Right lobe of liver (tissue), 6 donors: Measurements from ENCODE around the gene FBLN2. TPM values are rescaled to one million over a fixed set of nuclear protein-coding genes. Genes with fewer than 3 reads are reported as not detected.

Experiments used
- ATAC-seq, 4 donors: fragments of 200-7000 bp; cut with Tn5 transposase; one replicate each; pipeline ENCODE4 v1.9.1; 2020; ENCODE audit warnings: mild to moderate bottlenecking in 4 of 4, moderate library complexity in 4 of 4
- DNase-seq, 3 donors: peaks; one replicate each; pipeline ENCODE4 v3.0.0-alpha.2; 2020
- H3K27ac ChIP-seq, 3 donors: fragments of 200-600 bp; one replicate each; pipeline ENCODE4 v1.8.0; 2022
- H3K27me3 ChIP-seq, 2 donors: fragments of 200-600 bp; one replicate each; pipeline ENCODE4 v1.8.0; 2022
- H3K36me3 ChIP-seq, 4 donors: fragments of 200-600 bp; sonication (generic) in 1 of 4; one replicate each; pipeline versions ENCODE4 v1.5.1 to v1.8.0; 2017 to 2022; ENCODE audit warnings: control low read depth in 1 of 4
- H3K4me1 ChIP-seq, 4 donors: fragments of 200-600 bp; sonication (generic) in 1 of 4; one replicate each; pipeline versions ENCODE4 v1.5.1 to v1.8.0; 2017 to 2022; ENCODE audit warnings: control low read depth in 1 of 4
- H3K4me3 ChIP-seq, 3 donors: fragments of 200-600 bp; one replicate each; pipeline ENCODE4 v1.8.0; 2022
- H3K9me3 ChIP-seq, 4 donors: fragments of 200-600 bp; sonication (generic) in 1 of 4; one replicate each; pipeline versions ENCODE4 v1.5.1 to v1.8.0; 2017 to 2022; ENCODE audit warnings: control low read depth in 1 of 4
- CTCF ChIP-seq, 4 donors: fragments of 200-600 bp in 3 of 4; fragments of 450-650 bp in 1 of 4; IDR thresholded peaks; one replicate each; pipeline versions ENCODE4 v1.5.1 to v1.8.0; 2016 to 2022; ENCODE audit warnings: antibody characterized with exemption in 4 of 4, mild to moderate bottlenecking in 2 of 4
- POLR2A ChIP-seq: fragments of 450-650 bp; IDR thresholded peaks from one replicate; pipeline ENCODE4 v1.6.1; 2017; ENCODE audit warnings: antibody characterized with exemption, mild to moderate bottlenecking
- WGBS: methylation state at CpG from one replicate; pipeline ENCODE4 v1.1.6; 2018; ENCODE audit warnings: low coverage, low lambda C conversion rate; ENCODE audit not compliant: insufficient coverage; ENCODE audit errors: missing lambda C conversion rate; 5-methylcytosine and 5-hydroxymethylcytosine counted together
- intact Hi-C, 2 donors: fragments of 100-400 bp; cut with DNase I; formaldehyde crosslinking; loops; one replicate each; pipeline versions ENCODE4 v1.11.2 to v1.14.1; 2022
- total RNA-seq, 6 experiments: library from RNA; depleted of rRNA in 2 of 6; stranded (reverse); fragments of >200 nt in 2 of 6; fragmentation: NEBNext Ultra II Directional in 3 of 6; extraction: Animal tissue kit (Norgen Biotek cat#: 25700) in 3 of 6; gene quantifications; one replicate each; pipeline versions ENCODE4 v1.1.0 to v1.2.4, GENCODE V29; 2016 to 2023
- donor health status: DM: no; HTN: yes; CAD: no.
- donor health status: DM: no; HTN: no; CAD: no.
- donor health status: DM: no; HTN: no; CAD: no.
- donor health status: DM: no; HTN: yes; CAD: no.
- donor health status: DM: no; HTN: yes; CAD: no.

FBLN2 gene
- total RNA-seq, 6 experiments from 2014 or later, result 1.9 to 4.0 (median 2.7) TPM

- peak in 1 of 3 donors; percentile 29 for DNase-seq
These were observed 47.4 kb upstream of the FBLN2 start for GRCh38 chr3:13501521-13501920.

GRCh38 chr3:13501958-13502790 is 46.8 kb upstream of the FBLN2 start:
- DNase-seq (peak in 1 of 3 donors; percentile 29), ATAC-seq (no peak)
- intact Hi-C loops, result no loop called here
- Histone ChIP-seq H3K27ac (no peak overlapping the region), H3K4me3 (no peak overlapping the region), H3K36me3 (no peaks in the 10 kb centered on the region), H3K9me3 (no peaks in the 10 kb centered on the region), H3K4me1 (no peaks in the 10 kb centered on the region), H3K27me3 (no peaks in the 10 kb centered on the region)
- TF ChIP-seq CTCF (IDR thresholded peaks at IDR 0.05) (no peak), POLR2A (no peak)
- WGBS, result 76% methylated on average over 9 of the region's 18 CpGs

More at GRCh38 chr3:13501521-13501920, 47.4 kb upstream of the FBLN2 start:
- Histone ChIP-seq H3K36me3 (no peaks in the 10 kb centered on the region), H3K4me3 (no peak overlapping the region), H3K27ac (no peak overlapping the region), H3K9me3 (no peaks in the 10 kb centered on the region), H3K27me3 (no peaks in the 10 kb centered on the region), H3K4me1 (peaks cover 0 to 3% (median 0%) of the 10 kb centered on the region in 4 donors)
- WGBS, result no CpG with 5 or more reads among the region's 4 CpGs
- no peak for TF ChIP-seq POLR2A
- TF ChIP-seq CTCF (IDR thresholded peaks at IDR 0.05), result no peak
- intact Hi-C loops, result no loop called here
- no peak for ATAC-seq

- WGBS, result no CpG with 5 or more reads among the region's 8 CpGs
- no peaks in the 10 kb centered on the region for H3K9me3 ChIP-seq
- intact Hi-C loops, result no loop called here
- no peak overlapping the region for H3K4me3 ChIP-seq
- H3K27me3 ChIP-seq, result no peaks in the 10 kb centered on the region
- peak in 1 of 3 donors; percentile 38 for DNase-seq
- ATAC-seq, result no peak
- TF ChIP-seq CTCF (IDR thresholded peaks at IDR 0.05), result no peak
- no peak for TF ChIP-seq POLR2A
- no peaks in the 10 kb centered on the region for H3K4me1 ChIP-seq
- no peaks in the 10 kb centered on the region for H3K36me3 ChIP-seq
- H3K27ac ChIP-seq, result no peak overlapping the region
These were observed 46.2 kb upstream of the FBLN2 start for GRCh38 chr3:13502791-13503060.

GRCh38 chr3:13504161-13504831 is 44.6 kb upstream of the FBLN2 start:
- no peaks in the 10 kb centered on the region for H3K4me1 ChIP-seq
- TF ChIP-seq POLR2A (no peak), CTCF (IDR thresholded peaks at IDR 0.05) (no peak)
- no peaks in the 10 kb centered on the region for H3K27me3 ChIP-seq
- 100% methylated on average over 2 of the region's 23 CpGs for WGBS
- no peaks in the 10 kb centered on the region for H3K36me3 ChIP-seq
- ATAC-seq, result no peak
- no peak overlapping the region for H3K4me3 ChIP-seq
- H3K9me3 ChIP-seq, result no peaks in the 10 kb centered on the region
- DNase-seq, result peak in 1 of 3 donors; percentile 50
- intact Hi-C loops, result no loop called here
- no peak overlapping the region for H3K27ac ChIP-seq
